Stimulated activated CD4-positive, alpha-beta T cell treated with anti-CD3 and anti-CD28 coated beads, Interleukin-15, amount 100 ng/mL, for 1 hour (primary cell): ENCODE data around the gene AXIN1.
A peak's percentile ranks its signal among the peaks of the same experiment; 100 is the strongest.
"Not testable (repeated sequence)": the region's sequence is repeated elsewhere in the genome, so short reads cannot be mapped to it uniquely, and the experiment has no call there.

Source experiments
- DNase-seq, 2 donors: peaks; one replicate each; pipeline ENCODE4 v3.0.0-alpha.2; 2020; ENCODE audit warnings: low read depth in 1 of 2, low spot score in 1 of 2

The AXIN1 gene

DNA sequence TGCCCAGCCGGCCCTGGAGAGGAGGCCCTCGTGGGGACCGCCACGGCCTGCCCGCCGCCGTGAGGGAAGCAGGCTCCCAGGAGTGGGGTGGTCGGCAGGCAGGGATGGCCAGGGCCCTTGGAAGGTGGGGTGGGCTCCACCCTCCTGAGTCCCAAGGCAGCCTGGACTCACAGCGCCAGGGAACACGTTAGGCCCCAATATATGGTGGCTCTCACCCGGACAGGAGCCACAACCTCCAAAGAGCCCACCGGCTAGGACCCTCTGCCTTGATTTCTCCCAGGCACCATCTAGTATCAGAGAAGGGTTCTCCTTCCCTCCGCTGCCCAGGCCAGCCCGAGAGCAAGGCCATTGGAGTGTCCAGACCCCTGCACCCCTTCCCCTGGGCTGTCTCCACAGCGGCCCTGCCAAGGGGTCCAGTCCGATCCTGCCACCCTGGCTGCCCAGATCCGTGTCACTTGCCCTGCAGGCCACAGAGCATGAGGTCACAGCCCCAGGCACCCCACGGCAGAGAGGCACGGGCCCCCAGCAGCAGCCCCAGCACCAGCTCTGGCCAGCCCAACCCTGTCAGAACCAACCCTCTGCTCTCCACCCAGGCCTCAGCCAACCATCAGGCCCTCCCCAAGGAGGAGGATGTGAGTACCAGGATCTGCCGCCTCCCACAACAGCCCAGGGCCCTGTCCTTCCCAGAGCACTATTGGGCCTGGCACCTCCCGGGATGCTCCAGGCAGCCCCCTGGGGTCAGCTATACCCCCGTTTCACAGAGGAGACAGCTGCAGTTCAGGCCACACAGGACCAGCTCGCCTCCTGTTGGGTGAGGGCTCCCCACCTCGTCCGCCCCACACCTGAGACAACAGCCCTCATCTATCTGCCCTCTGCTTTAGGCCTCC, 1.1 kb upstream of the AXIN1 start:
- no peak for DNase-seq

- DNase-seq = peak in 1 of 2 donors; percentile 22
Observed at GRCh38 chr16:351804-352520, 561 bp downstream of the AXIN1 start.

DNA sequence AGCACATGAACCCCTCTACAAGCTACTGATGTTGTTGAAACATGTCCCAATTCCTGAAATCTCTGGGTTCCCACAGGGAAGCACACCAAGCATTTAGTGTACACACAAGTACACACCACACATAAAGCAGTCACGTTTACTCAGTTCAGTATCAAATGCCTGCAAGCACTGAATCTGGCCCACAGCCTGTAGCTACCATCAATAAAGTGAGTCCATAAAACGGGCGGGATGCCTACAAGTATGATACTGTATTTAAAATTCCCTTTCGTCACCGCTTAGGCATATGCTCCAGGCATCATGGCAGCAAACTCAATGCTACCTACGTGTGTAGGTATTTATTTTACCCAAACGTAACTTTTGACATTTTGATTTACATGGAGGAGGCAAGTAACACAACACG, 2.3 kb downstream of the AXIN1 start:
- no peak for DNase-seq

- no peak for DNase-seq
Observed at GRCh38 chr16:349211-349610, 3.3 kb downstream of the AXIN1 start.

DNA sequence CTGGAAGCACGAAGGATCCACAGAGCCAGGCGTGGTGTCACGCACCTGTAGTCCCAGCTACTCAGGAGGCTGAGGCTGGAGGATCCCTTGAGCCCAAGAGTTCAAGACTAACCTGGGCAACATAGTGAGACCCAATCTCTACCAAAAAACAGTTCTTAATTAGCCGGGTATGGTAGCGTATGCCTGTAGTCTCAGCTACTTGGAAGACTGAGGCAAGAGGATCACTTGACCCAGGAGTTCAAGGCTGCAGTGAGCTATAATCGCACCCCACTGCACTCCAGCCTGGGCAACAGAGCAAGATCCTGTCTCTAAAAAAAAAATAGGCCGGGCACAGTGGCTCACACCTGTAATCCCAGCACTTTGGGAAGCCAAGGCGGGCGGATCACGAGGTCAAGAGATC, 4.0 kb downstream of the AXIN1 start:
- DNase-seq = not testable (repeated sequence)

DNA sequence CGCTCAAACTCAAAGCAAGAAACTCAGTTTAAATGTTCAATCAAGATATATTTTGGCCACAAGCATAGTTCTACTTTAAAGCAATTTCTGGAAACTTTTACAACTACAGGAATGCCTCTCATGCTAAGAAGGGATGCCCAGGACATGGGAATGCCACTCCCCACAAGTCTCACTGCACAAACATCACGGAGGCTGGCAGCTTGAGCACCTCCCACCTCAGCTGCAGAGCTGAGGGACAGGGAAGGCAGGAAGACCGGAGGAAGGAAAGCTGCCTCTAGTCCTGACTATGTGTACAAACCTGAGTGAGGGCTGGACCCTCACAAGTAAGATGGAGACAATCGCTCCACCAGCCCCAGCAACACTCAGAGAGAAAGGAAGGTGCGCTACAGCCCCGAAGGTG, 5.3 kb downstream of the AXIN1 start:
- no peak for DNase-seq

DNA sequence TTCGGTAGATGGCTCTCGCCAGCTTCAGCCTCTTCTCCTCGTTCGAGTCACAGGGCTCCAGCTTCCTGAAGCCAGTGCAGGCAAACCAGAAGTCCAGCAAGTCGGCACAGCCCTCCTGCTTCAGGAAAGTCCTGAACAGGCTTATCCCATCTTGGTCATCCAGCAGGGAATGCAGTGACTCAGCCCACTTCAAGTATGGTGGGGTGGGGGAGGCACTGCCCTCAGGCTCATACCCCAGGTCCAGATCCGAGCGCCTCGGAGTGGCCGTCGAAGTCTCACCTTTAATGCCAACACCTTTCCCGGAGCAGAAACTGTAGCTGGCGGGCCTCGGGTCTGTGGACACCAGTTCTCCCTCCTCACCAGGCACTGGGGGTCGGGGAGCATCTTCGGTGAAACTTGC, 5.9 kb downstream of the AXIN1 start:
- no peak for DNase-seq

GRCh38 chr16:345772-346171, 6.8 kb downstream of the AXIN1 start:
- no peak for DNase-seq

GRCh38 chr16:342455-343213, 9.9 kb downstream of the AXIN1 start:
- DNase-seq = no peak

- not testable (repeated sequence) for DNase-seq
Observed at GRCh38 chr16:341974-342336, 10.6 kb downstream of the AXIN1 start.

DNA sequence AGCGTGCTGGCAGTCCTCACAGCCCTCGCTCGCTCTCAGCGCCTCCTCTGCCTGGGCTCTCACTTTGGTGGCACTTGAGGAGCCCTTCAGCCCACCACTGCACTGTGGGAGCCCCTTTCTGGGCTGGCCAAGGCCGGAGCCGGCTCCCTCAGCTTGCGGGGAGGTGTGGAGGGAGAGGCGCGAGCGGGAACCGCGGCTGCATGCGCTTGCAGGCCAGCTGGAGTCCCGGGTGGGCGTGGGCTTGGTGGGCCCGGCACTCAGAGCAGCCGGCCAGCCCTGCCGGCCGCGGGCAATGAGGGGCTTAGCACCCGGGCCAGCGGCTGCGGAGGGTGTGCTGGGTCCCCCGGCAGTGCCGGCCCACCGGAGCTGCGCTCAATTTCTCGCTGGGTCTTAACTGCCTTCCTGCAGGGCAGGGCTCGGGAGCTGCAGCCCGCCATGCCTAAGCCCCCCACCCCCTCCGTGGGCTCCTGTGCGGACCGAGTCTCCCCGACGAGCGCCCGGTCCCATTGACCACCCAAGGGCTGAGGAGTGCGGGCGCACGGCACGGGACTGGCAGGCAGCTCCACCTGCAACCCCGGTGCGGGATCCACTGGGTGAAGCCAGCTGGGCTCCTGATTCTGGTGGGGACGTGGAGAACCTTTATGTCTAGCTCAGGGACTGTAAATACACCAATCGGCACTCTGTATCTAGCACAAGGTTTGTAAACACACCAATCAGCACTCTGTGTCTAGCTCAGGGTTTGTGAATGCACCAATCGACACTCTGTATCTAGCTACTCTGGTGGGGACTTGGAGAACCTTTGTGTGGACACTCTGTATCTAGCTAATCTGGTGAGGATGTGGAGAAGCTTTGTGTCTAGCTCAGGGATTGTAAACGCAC, 11.2 kb downstream of the AXIN1 start:
- DNase-seq = not testable (repeated sequence)

DNA sequence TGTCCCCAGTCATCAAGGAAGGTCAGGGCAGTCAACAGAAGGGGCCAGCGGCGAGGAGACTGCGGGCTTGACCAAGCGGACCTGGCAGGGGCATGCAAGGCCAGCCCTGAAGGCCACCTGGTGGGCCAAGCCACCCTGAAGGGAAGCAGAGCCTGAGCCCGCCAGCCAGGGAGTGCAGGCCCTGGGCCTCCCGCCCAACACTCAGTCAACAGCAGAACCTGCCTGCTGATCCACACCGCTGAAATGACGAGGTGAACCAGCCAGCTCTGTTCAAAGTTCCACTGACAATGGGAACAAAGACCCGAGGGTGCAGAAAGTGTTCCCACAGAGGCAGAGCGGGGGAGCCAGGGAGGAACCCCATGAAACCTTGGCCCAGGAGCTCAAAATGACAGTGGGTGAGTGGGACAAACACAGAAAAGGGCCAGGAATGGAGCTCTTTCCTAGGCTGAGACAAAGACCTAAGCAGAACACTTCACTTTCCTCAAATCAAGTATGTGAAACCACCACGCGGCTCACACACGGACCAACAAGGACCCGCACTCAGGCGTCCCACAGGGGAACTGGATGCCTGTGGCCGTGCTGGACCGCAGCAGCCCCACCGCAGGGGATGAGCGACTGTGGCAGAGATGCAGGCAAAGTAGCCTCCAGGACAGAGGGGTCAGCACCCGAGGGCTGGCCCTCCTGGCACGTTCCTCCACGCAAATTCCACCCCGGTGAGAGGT, 12.0 kb downstream of the AXIN1 start:
- DNase-seq = no peak

GRCh38 chr16:339680-340079, 12.8 kb downstream of the AXIN1 start:
- no peak for DNase-seq

GRCh38 chr16:337975-338575, 14.4 kb downstream of the AXIN1 start:
- DNase-seq = no peak

- no peak for DNase-seq
Observed at GRCh38 chr16:337437-337836, 15.1 kb downstream of the AXIN1 start.

DNA sequence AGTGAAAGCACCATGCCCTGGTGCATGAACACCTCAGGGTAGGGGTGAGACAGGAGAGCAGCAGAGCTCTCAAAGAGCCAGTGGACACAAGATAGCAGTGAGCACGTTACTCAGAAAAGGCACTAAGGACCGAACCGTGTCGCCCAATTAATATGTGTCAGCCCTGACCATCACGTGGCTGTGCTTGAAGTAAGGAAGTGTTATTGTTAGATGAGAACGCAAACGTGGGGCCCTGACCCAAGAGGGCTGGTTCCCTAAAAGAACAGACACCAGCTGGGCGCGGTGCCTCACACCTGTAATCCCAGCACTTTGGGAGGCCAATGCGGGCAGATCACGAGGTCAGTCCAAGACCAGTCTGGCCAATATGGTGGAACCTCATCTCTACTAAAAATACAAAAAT, 16.3 kb downstream of the AXIN1 start:
- DNase-seq = no peak

DNA sequence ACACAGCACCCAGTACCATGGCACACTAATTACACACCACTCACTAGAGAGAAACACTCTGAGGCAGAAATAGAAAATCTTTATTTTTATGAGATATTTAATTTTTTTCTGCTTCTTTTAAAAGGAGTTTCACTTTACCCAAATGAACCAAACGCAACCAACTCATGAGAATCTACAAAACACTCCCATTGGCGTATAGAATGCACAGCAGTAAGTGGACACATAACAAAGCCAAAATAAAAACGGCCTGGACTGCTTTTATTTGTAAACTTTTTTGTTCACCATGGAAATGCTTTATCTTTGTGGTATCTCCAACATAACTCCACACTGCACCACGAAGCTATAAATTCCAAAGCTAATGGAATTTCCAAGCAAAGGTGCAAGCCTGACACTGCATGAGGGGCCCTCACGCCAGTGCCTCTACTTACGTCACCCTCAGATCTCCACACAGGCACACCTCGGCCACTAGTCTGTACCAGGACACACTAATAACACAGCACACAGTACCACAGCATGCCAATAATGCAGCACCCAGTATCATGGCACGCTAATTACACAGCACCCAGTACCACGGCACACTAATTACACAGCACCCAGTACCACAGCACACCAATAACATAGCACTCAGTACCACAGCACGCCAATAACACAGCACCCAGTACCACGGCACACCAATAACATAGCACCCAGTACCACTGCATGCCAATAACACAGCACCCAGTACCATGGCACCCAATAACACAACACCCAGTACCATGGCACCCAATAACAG, 17.5 kb downstream of the AXIN1 start:
- DNase-seq = not testable (repeated sequence)

DNA sequence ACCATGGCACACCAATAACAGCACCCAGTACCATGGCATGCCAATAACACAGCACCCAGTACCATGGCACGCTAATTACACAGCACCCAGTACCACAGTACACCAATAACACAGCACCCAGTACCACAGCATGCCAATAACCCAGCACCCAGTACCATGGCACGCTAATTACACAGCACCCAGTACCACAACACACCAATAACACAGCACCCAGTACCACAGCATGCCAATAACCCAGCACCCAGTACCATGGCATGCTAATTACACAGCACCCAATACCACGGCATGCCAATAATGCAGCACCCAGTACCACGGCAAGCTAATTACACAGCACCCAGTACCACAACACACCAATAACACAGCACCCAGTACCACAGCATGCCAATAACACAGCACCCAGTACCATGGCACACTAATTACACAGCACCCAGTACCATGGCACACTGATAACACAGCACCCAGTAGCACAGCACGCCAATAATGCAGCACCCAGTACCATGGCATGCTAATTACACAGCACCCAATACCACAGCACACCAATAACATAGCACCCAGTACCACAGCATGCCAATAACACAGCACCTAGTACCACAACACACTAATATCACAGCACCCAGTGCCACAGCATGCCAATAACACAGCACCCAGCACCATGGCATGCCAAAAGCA, 18.2 kb downstream of the AXIN1 start:
- not testable (repeated sequence) for DNase-seq
